ENCODE measurements around the gene GAPDH. TPM values are rescaled to one million over a fixed set of nuclear protein-coding genes. Genes with fewer than 3 reads are reported as not detected.

Gene GAPDH
- total RNA-seq, 4 donors from 2014 or later: 1,060 to 2,185 (median 1,462) TPM

GRCh38 chr12:6523708-6524107, 10.6 kb upstream of the GAPDH start:
- DNase-seq (ENCODE audit: low spot score) (no peak), ATAC-seq (ENCODE audit: low FRiP score) (no peak)
- TF ChIP-seq, protein P1, sequence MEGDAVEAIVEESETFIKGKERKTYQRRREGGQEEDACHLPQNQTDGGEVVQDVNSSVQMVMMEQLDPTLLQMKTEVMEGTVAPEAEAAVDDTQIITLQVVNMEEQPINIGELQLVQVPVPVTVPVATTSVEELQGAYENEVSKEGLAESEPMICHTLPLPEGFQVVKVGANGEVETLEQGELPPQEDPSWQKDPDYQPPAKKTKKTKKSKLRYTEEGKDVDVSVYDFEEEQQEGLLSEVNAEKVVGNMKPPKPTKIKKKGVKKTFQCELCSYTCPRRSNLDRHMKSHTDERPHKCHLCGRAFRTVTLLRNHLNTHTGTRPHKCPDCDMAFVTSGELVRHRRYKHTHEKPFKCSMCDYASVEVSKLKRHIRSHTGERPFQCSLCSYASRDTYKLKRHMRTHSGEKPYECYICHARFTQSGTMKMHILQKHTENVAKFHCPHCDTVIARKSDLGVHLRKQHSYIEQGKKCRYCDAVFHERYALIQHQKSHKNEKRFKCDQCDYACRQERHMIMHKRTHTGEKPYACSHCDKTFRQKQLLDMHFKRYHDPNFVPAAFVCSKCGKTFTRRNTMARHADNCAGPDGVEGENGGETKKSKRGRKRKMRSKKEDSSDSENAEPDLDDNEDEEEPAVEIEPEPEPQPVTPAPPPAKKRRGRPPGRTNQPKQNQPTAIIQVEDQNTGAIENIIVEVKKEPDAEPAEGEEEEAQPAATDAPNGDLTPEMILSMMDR (IDR thresholded peaks at IDR 0.05): no peak

GRCh38 chr12:6524648-6525047, 9.7 kb upstream of the GAPDH start:
- DNase-seq (ENCODE audit: low spot score): no peak

GRCh38 chr12:6526201-6526600, 8.1 kb upstream of the GAPDH start:
- TF ChIP-seq, protein P1 (IDR thresholded peaks at IDR 0.05): no peak
- DNase-seq (ENCODE audit: low spot score) (no peak), ATAC-seq (ENCODE audit: low FRiP score) (no peak)

More at GRCh38 chr12:6524648-6525047, 9.7 kb upstream of the GAPDH start:
- TF ChIP-seq, protein P1 (IDR thresholded peaks at IDR 0.05): no peak
- ATAC-seq (ENCODE audit: low FRiP score): no peak

DNA sequence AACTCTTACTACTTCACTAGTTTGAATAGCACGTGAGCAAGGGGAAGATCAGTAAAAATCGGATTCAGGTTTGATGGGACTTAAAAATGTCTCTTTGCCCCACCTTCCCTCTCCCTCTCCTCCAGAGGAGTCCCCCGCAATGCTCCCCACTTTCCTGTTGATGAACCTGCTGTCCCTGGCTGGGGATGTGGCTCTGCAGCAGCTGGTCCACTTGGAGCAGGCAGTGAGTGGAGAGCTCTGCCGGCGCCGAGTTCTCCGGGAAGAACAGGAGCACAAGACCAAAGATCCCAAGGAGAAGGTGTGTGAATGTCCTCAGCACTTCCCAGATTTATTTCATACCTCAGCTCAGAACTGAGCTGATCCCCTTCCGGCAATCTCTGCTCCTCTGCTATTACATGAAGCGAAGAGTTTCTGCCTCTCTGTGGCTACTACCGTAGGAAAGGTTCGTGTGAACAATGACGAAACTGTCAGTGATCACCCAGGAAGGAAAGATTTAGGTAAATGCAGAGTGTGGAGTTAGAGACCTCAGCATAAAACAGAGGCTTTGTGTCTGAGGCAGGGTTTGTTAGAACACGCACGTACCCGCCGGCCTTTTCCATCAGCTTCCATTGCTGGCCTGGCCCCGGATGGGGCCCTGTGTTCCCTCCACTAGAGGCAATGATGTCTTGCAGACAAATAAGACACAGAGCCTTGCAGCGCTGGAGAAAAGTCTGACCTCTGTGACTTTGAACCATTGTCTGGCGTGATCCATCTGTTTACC, 7.4 kb upstream of the GAPDH start:
- no peak for DNase-seq (ENCODE audit: low spot score)
- TF ChIP-seq, protein P1 (IDR thresholded peaks at IDR 0.05): no peak
- no peak for ATAC-seq (ENCODE audit: low FRiP score)

- ATAC-seq (ENCODE audit: low FRiP score): no peak
- TF ChIP-seq, protein P1 (IDR thresholded peaks at IDR 0.05): no peak
Observed at GRCh38 chr12:6527711-6528110, 6.6 kb upstream of the GAPDH start.

GRCh38 chr12:6528539-6529235, 5.6 kb upstream of the GAPDH start:
- ATAC-seq (ENCODE audit: low FRiP score) (no peak), DNase-seq (ENCODE audit: low spot score) (no peak)
- TF ChIP-seq, protein P1 (IDR thresholded peaks at IDR 0.05): no peak

More at GRCh38 chr12:6527711-6528110, 6.6 kb upstream of the GAPDH start:
- DNase-seq (ENCODE audit: low spot score): no peak
